Naive thymus-derived CD8-positive, alpha-beta T cell (primary cell): Measurements from ENCODE around the gene GPANK1. TPM values are rescaled to one million over a fixed set of nuclear protein-coding genes. Genes with fewer than 3 reads are reported as not detected.

Experiments used
- ATAC-seq, 2 donors: fragments of 150-1000 bp; cut with Tn5 transposase in 1 of 2; sonication (Bioruptor Pico), chemical (Tn5 transposase) in 1 of 2; 1 replicate in 1 of 2; 2 replicates in 1 of 2; pipeline ENCODE4 v1.10.0; 2021; ENCODE audit warnings: mild to moderate bottlenecking in 2 of 2, moderate library complexity in 2 of 2
- POLR2A ChIA-PET: fragments of 350-600 bp; sonication (Branson Sonifier 250); formaldehyde crosslinking; loops from one replicate; lab custom pipeline; 2021; ENCODE audit warnings: antibody characterized with exemption; lab: Charles Lee
- DNase-seq, 10 donors: peaks; one replicate each; pipeline versions ENCODE4 v3.0.0 to v3.0.0-alpha.2; 2020 to 2022
- H3K27ac Mint-ChIP-seq, 10 donors: one replicate each; pipeline ENCODE4 v1.8.0; 2020 to 2022; ENCODE audit warnings: mild to moderate bottlenecking in 10 of 10, mixed read lengths in 10 of 10, moderate library complexity in 4 of 10, inconsistent platforms in 1 of 10
- H3K27me3 Mint-ChIP-seq, 5 donors: one replicate each; pipeline ENCODE4 v1.8.0; 2021 to 2022; ENCODE audit warnings: mixed read lengths in 5 of 5
- H3K36me3 Mint-ChIP-seq, 3 donors: one replicate each; pipeline ENCODE4 v1.8.0; 2020 to 2022; ENCODE audit warnings: mixed read lengths in 3 of 3, mild to moderate bottlenecking in 2 of 3, inconsistent platforms in 1 of 3
- H3K4me1 Mint-ChIP-seq, 4 donors: one replicate each; pipeline ENCODE4 v1.8.0; 2021 to 2022; ENCODE audit warnings: mixed read lengths in 4 of 4
- H3K4me3 Mint-ChIP-seq, 10 donors: one replicate each; pipeline ENCODE4 v1.8.0; 2020 to 2022; ENCODE audit warnings: mild to moderate bottlenecking in 10 of 10, mixed read lengths in 10 of 10, moderate library complexity in 6 of 10, inconsistent platforms in 1 of 10
- H3K9me3 Mint-ChIP-seq, 9 donors: one replicate each; pipeline ENCODE4 v1.8.0; 2020 to 2022; ENCODE audit warnings: mixed read lengths in 9 of 9, mild to moderate bottlenecking in 3 of 9, inconsistent platforms in 1 of 9, moderate library complexity in 1 of 9
- polyA plus RNA-seq, 3 donors: library from polyadenylated mRNA; unstranded; fragments of 300-500 nt; fragmentation: Illumina TruSeq; gene quantifications; one replicate each; pipeline ENCODE4 v1.2.3, GENCODE V29; 2021
- total RNA-seq, 8 experiments: library from RNA in 2 of 8; stranded (reverse) in 2 of 8; gene quantifications; one replicate each; pipeline ENCODE4 v1.2.3 and lab custom pipeline; 2021 to 2026

The GPANK1 gene
- total and polyA plus RNA-seq, 5 experiments from 2014 or later = 20.8 to 27.9 (median 22.9) TPM

DNA sequence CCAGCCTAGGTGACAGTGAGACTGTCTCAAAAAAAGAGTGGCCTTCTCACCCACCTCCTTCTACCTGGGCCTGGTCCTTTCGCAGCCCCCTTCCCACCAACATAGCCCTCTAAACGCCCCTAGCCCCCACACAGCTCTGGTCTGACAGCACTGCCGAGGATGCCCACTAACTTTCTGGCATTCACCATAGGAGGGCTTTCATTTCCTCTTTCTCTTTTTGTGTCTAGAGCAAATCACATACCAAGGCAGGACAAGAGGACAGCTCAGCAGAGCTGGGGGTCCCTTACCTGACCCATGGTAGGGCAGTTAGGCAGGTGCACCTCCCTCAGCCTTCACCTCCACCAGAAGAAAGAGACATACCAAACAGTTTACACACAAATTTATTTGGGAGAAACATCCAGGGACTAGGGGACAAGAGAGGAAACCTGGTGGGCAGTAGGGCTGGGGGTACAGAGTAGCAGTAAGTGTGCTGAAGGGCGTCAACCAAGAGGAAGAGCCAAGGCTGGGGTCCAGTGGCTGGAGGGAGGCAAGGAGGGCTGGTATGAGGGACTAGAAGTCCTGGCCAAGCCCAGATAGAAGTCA lies 11.6 kb upstream of the GPANK1 start:
- POLR2A ChIA-PET = no interaction called here
- Mint-ChIP-seq H3K4me3 (no peak overlapping the region), H3K9me3 (no peaks in the 10 kb centered on the region), H3K4me1 (peaks cover 15 to 20% (median 17%) of the 10 kb centered on the region in 4 donors), H3K27me3 (no peaks in the 10 kb centered on the region), H3K27ac (peak overlapping the region in 5 of 10 donors; percentile 22 to 82 (median 53)), H3K36me3 (peaks cover 0 to 31% (median 5%) of the 10 kb centered on the region in 3 donors)
- DNase-seq (no peak), ATAC-seq (no peak)

DNA sequence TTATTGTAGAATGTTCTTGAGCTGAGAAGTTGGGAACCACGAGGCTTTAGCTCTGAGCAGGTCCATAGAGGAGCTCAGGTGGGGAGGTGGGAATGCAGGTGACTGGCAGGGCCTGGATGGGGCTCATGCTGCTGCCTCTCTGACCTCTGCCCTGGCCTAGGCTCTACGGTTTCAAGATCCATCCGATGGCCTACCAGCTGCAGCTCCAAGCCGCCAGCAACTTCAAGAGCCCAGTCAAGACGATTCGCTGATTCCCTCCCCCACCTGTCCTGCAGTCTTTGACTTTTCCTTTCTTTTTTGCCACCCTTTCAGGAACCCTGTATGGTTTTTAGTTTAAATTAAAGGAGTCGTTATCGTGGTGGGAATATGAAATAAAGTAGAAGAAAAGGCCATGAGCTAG lies 4.9 kb upstream of the GPANK1 start, which contains the start of gene LY6G5B:
Gene LY6G5B, plus strand, starts transcription at position 301 of the 400 bp plus-strand sequence. CDS start 975 bp downstream, outside the sequence.
- POLR2A ChIA-PET = interaction anchor here (1.3 to 1.5 kb wide), 2 partner anchors 17 to 233 kb away, joined by 3 to 8 read pairs; partner anchors contain the start of gene BAG6
- DNase-seq = no peak
- H3K36me3 Mint-ChIP-seq = peaks cover 0 to 79% (median 13%) of the 10 kb centered on the region in 3 donors
- ATAC-seq = no peak
- no peaks in the 10 kb centered on the region for H3K27me3 Mint-ChIP-seq
- no peaks in the 10 kb centered on the region for H3K9me3 Mint-ChIP-seq
- peak within 1 kb of the TSS in 5 of 10 donors; percentile 19 to 83 (median 55) for H3K27ac Mint-ChIP-seq
- no peak within 1 kb of the TSS for H3K4me3 Mint-ChIP-seq
- H3K4me1 Mint-ChIP-seq = peaks cover 12 to 39% (median 32%) of the 10 kb centered on the region in 4 donors

DNA sequence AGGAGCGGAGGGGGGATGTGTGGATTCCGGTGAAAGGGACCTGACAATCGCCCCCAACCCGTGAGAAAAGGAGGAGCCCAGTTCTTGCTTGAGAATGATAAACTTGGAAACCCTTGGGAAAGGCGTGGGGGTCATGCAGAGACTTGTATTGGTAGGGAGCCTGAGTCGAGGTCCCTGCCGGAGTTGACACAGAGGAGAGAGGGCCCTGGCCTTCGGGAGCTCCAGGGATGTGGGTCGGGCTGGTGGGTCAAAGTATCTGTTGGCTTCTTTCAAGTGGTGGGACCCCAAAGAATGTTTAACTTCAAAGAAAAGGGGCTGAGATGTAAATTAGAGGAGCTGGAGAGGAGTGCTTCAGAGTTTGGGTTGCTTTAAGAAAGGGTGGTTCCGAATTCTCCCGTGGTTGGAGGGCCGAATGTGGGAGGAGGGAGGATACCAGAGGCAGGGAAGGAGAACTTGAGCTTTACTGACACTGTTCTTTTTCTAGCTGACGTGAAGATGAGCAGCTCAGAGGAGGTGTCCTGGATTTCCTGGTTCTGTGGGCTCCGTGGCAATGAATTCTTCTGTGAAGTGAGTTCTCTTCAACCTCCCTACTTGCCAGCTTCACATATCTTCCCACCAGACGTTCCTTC lies 1.7 kb upstream of the GPANK1 start:
- no peak for ATAC-seq
- Mint-ChIP-seq H3K36me3 (peaks cover 0 to 70% (median 9%) of the 10 kb centered on the region in 3 donors), H3K27ac (peak overlapping the region; percentile 96 to 99 (median 98)), H3K4me3 (peak overlapping the region; percentile 93 to 100 (median 97)), H3K9me3 (no peaks in the 10 kb centered on the region), H3K27me3 (no peaks in the 10 kb centered on the region), H3K4me1 (peaks cover 19 to 66% (median 60%) of the 10 kb centered on the region in 4 donors)
- DNase-seq = no peak
- POLR2A ChIA-PET = interaction anchor here (0.8 to 7.9 kb wide), 8 partner anchors 13 to 168 kb away, joined by 3 to 223 read pairs (median 4); partner anchors contain the start of genes ABHD16A, APOM, BAG6 and DDX39B

DNA sequence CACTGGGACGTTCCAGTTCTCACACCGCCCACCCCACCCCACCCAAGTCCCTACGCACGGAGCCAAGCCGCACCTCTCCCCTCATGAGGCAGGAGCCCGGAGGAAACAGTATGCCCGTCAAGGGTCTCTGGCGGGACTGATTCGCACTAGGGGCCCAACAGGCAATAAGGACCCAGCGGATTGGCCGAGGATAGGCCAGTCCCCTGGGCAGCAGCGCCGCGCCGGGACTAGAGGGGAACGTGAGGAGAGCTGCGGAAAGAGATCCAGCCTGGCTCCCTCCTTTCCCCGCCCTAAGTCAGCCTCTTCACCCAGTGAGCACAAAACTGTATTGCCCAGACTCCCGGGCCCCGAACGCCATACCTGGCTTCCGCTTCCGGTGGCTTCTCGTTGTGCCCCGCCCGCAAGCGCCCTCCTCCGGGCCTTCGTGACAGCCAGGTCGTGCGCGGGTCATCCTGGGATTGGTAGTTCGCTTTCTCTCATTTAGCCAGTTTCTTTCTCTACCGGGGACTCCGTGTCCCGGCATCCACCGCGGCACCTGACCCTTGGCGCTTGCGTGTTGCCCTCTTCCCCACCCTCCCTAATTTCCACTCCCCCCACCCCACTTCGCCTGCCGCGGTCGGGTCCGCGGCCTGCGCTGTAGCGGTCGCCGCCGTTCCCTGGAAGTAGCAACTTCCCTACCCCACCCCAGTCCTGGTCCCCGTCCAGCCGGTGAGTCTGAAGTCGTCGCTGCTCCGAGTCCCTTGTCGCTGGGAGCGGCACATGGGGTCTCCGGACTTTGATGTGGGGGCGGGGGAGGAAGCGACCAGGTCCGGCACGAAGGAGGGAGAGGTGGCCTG lies 922 bp upstream of the GPANK1 start, which contains the start of gene CSNK2B:
Gene CSNK2B, plus strand, starts transcription at position 580 of the 836 bp plus-strand sequence. CDS start 752 bp downstream, outside the sequence.
- peak; percentile 85 to 86 for ATAC-seq
- DNase-seq = peak; percentile 94 to 98 (median 98)
- Mint-ChIP-seq H3K36me3 (peaks cover 0 to 65% (median 9%) of the 10 kb centered on the region in 3 donors), H3K9me3 (no peaks in the 10 kb centered on the region), H3K27me3 (no peaks in the 10 kb centered on the region), H3K27ac (peak within 1 kb of the TSS; percentile 96 to 99 (median 98)), H3K4me3 (peak within 1 kb of the TSS; percentile 93 to 100 (median 97)), H3K4me1 (peaks cover 21 to 73% (median 67%) of the 10 kb centered on the region in 4 donors)
- POLR2A ChIA-PET = interaction anchor here (0.8 to 7.9 kb wide), 19 partner anchors 13 to 462 kb away, joined by 3 to 223 read pairs (median 4); partner anchors contain the start of genes ABHD16A, APOM, ATF6B and BAG6

DNA sequence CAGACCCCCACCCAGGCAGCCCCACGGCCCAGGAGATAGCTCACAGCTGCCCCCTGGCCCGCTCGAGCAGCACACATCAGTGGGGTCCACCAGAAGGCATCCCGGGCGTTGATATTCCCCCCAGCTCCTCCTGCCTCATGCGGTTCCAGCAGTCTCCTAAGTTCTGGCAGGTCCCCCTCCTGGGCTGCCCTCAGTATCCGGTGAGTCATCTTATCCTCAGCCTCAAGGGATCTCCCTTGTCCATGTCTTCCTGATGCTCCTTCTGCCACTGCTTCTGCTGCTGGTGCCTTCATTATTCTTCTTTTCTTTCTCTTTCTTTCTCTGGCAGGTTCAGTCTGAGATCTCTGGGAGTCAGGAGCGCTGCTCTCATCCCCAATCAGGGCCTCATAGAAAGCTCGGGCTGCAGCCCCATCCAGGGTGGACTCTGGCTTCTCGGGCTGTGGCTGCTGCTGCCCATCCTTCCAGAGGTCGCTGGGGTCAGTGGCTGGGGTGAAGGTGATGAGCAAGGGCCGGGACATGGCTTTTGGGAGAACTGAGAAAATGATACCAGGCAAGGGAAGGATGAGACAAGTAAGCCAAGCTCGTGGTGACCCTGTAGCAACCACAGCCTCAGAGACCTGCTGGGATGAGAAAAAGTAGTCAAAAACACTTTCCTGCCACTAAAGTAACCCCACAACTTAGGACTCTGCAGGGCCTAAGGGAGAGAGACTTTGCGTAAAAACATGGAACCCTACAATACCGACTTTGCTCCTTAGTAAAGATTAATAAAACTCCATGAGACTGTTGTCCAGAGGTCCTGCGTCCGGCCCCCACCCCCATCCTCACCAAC lies 622 bp downstream of the GPANK1 start:
- ATAC-seq = no peak
- Mint-ChIP-seq H3K27ac (peak overlapping the region; percentile 96 to 99 (median 98)), H3K36me3 (peaks cover 0 to 49% (median 10%) of the 10 kb centered on the region in 3 donors), H3K9me3 (no peaks in the 10 kb centered on the region), H3K4me3 (peak overlapping the region; percentile 93 to 100 (median 97)), H3K4me1 (peaks cover 30 to 87% (median 77%) of the 10 kb centered on the region in 4 donors), H3K27me3 (no peaks in the 10 kb centered on the region)
- POLR2A ChIA-PET = interaction anchor here (0.6 to 7.9 kb wide), 27 partner anchors 11 to 1607 kb away, joined by 3 to 223 read pairs (median 3); partner anchors contain the start of genes ABHD16A, APOM, ATF6B and BAG6
- DNase-seq = no peak

DNA sequence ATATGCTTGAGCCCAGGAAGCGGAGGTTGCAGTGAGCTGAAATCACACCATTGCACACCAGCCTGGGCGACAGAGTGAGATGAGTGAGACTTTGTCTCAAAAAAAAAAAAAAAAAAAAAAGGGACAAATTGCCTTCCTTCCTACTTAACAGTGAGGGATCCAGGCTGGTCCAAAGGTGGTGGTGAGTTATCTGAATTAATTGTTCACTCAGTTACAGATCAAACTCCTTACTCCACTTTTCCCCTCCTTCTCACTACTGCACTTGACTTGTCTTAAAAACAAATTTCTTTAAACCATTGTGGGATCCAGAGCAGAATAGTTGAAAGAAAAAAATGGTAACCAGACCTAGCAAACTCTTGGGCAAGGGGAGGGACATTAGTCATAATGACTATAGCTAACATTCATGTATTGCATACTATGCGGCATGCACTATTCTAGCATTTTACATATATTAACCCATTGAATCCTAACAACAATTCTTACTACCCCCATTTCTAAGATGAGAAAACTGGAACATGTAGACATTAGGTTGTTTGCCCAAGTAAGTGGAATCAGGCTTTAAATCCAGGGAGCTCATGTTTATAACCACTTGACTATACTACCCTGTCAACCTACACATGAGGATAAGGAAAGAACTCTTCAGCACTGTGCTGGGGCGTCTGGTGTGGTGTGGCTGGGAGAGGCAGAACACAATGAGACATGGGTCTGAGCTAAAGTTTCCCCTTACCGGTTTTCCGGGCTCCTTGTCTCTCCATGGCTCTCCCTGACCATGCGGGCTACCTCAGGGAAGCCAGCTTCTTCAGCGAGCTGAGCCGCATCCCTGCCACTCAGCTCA lies 1.5 kb downstream of the GPANK1 start:
- no peaks in the 10 kb centered on the region for H3K9me3 Mint-ChIP-seq
- no peak for ATAC-seq
- no peaks in the 10 kb centered on the region for H3K27me3 Mint-ChIP-seq
- peak overlapping the region; percentile 73 to 99 (median 98) for H3K27ac Mint-ChIP-seq
- peak overlapping the region; percentile 93 to 100 (median 97) for H3K4me3 Mint-ChIP-seq
- POLR2A ChIA-PET = interaction anchor here (0.6 to 7.9 kb wide), 8 partner anchors 10 to 201 kb away, joined by 3 to 223 read pairs (median 4); partner anchors contain the start of genes ABHD16A, APOM, BAG6 and DDX39B
- peaks cover 0 to 45% (median 10%) of the 10 kb centered on the region in 3 donors for H3K36me3 Mint-ChIP-seq
- H3K4me1 Mint-ChIP-seq = peaks cover 35 to 90% (median 81%) of the 10 kb centered on the region in 4 donors
- no peak for DNase-seq

DNA sequence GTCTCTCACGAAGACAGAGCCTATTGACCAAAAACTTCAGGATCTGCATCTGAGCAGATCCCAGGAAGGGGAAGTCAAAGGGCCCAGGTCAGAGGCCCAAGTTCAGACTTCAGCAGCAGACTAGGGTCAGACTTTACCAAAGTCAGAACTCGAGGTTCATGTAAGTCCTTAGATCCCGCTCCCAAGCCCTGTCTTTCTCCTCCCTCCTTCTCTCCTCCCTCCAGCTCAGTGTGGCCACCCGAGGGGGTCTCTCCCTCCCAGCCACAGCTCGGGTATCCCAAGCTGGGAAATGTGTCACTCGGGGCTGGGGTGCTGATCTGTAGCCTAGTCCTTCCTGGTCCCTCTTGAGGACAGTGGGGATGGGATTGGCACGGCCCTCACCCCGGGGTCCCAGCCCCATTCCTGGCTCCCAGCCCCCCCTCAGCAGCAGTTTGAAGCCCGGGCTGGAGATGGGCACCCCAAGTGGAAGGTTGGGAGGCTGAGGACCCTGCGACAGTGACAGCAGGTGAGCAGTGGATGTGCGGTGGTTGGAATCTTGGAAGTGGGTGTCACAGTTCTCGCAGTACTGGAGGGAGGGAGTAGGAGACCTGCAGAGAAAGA lies 2.6 kb downstream of the GPANK1 start:
- Mint-ChIP-seq H3K27me3 (no peaks in the 10 kb centered on the region), H3K27ac (peak overlapping the region in 9 of 10 donors; percentile 52 to 92 (median 70)), H3K4me1 (peaks cover 40 to 91% (median 82%) of the 10 kb centered on the region in 4 donors), H3K4me3 (peak overlapping the region; percentile 36 to 95 (median 69)), H3K9me3 (no peaks in the 10 kb centered on the region), H3K36me3 (peaks cover 0 to 42% (median 3%) of the 10 kb centered on the region in 3 donors)
- POLR2A ChIA-PET = interaction anchor here (0.6 to 7.9 kb wide), 7 partner anchors 9 to 203 kb away, joined by 3 to 223 read pairs (median 3); partner anchors contain the start of genes ABHD16A, APOM and BAG6
- ATAC-seq (no peak), DNase-seq (no peak)

DNA sequence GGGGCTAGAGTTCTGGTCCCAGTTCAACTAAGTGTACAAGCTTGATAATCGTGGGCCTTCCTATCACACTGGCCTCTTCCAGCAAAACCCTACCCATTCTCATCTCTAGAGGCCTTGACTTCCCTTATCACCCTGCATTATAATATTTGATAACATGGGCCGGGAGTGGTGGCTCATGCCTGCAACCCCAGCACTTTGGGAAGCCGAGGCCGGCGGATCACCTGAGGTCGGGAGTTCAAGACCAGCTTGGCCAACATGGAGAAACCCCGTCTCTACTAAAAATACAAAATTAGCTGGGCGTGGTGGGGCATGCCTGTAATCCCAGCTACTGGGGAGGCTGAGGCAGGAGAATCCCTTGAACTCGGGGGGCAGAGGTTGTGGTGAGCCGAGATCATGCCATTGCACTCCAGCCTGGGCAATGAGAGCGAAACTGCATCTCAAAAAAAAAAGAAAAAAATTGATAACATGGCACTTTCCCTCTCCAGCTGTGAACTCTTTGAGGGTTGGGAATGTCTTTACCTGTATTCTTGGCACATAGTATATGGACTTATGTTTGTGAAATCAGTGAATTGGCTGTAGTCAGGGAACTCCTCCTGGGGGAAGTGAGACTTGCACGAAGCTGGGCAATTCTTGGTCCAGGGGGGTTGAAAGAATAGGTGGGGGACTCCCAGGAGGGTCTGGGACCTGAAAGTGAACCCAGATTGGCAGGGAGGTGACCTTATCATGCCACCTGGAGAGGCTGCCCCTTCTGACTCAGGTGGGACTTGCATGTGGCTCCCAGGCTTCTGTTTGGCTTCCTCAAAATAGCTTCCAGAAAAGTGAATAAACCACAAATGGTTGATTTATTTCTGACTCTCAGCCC lies 3.3 kb downstream of the GPANK1 start:
- ATAC-seq = no peak
- Mint-ChIP-seq H3K36me3 (peaks cover 0 to 40% (median 4%) of the 10 kb centered on the region in 3 donors), H3K9me3 (no peaks in the 10 kb centered on the region), H3K4me3 (peak overlapping the region; percentile 80 to 95 (median 93)), H3K4me1 (peaks cover 40 to 89% (median 83%) of the 10 kb centered on the region in 4 donors), H3K27ac (peak overlapping the region; percentile 72 to 93 (median 90)), H3K27me3 (no peaks in the 10 kb centered on the region)
- DNase-seq = no peak
- POLR2A ChIA-PET = interaction anchor here (0.7 to 7.9 kb wide), 19 partner anchors 9 to 754 kb away, joined by 3 to 223 read pairs (median 3); partner anchors contain the start of genes ABHD16A, APOM, BAG6 and DDX39B
